Measurements from ENCODE around the gene RFC1.
"Not testable (repeated sequence)": the region's sequence is repeated elsewhere in the genome, so short reads cannot be mapped to it uniquely, and the experiment has no call there.

RFC1 gene

GRCh38 chr4:39365830-39366771 lies at the start of gene RFC1:
Gene RFC1, minus strand, starts transcription at chr4:39366362. Its CDS starts 121 bp downstream, at chr4:39366241.
- peak; percentile 84 for DNase-seq (ENCODE audit: low spot score)

- no peak for DNase-seq (ENCODE audit: low spot score)
These were observed 49.6 kb upstream of the RFC1 start for GRCh38 chr4:39415678-39416283.

GRCh38 chr4:39411561-39411960 lies 45.4 kb upstream of the RFC1 start:
- DNase-seq (ENCODE audit: low spot score) = not testable (repeated sequence)

- DNase-seq (ENCODE audit: low spot score) = no peak
These were observed 44.3 kb upstream of the RFC1 start for GRCh38 chr4:39410415-39410814.

- no peak for DNase-seq (ENCODE audit: low spot score)
These were observed 41.4 kb upstream of the RFC1 start for GRCh38 chr4:39407584-39407885.

GRCh38 chr4:39406763-39407583 lies 40.8 kb upstream of the RFC1 start, which contains the start of gene KLB:
Gene KLB, plus strand, starts transcription at chr4:39406930. Its CDS starts 20 bp downstream, at chr4:39406950.
- DNase-seq (ENCODE audit: low spot score) = no peak

GRCh38 chr4:39401640-39402039 lies 35.5 kb upstream of the RFC1 start:
- not testable (repeated sequence) for DNase-seq (ENCODE audit: low spot score)

- no peak for DNase-seq (ENCODE audit: low spot score)
These were observed 28.5 kb upstream of the RFC1 start for GRCh38 chr4:39394706-39395105.

GRCh38 chr4:39390603-39391002 lies 24.4 kb upstream of the RFC1 start:
- no peak for DNase-seq (ENCODE audit: low spot score)

- no peak for DNase-seq (ENCODE audit: low spot score)
These were observed 18.4 kb upstream of the RFC1 start for GRCh38 chr4:39384563-39384962.

GRCh38 chr4:39383690-39384089 lies 17.5 kb upstream of the RFC1 start:
- no peak for DNase-seq (ENCODE audit: low spot score)

- DNase-seq (ENCODE audit: low spot score) = no peak
These were observed 9.3 kb upstream of the RFC1 start for GRCh38 chr4:39375478-39375877.

- not testable (repeated sequence) for DNase-seq (ENCODE audit: low spot score)
These were observed 5.0 kb upstream of the RFC1 start for GRCh38 chr4:39371209-39371608.

GRCh38 chr4:39369301-39369700 lies 3.1 kb upstream of the RFC1 start:
- no peak for DNase-seq (ENCODE audit: low spot score)

GRCh38 chr4:39367166-39367565 lies 1.0 kb upstream of the RFC1 start:
- no peak for DNase-seq (ENCODE audit: low spot score)

GRCh38 chr4:39365360-39365759 lies 802 bp downstream of the RFC1 start:
- DNase-seq (ENCODE audit: low spot score) = no peak

- no peak for DNase-seq (ENCODE audit: low spot score)
These were observed 2.3 kb downstream of the RFC1 start for GRCh38 chr4:39363773-39364393.

- DNase-seq (ENCODE audit: low spot score) = no peak
These were observed 3.3 kb downstream of the RFC1 start for GRCh38 chr4:39362827-39363226.

GRCh38 chr4:39360611-39361010 lies 5.6 kb downstream of the RFC1 start:
- DNase-seq (ENCODE audit: low spot score) = not testable (repeated sequence)

- DNase-seq (ENCODE audit: low spot score) = no peak
These were observed 9.2 kb downstream of the RFC1 start for GRCh38 chr4:39357002-39357401.

GRCh38 chr4:39354254-39354552 lies 12.0 kb downstream of the RFC1 start:
- DNase-seq (ENCODE audit: low spot score) = no peak

Measured in hematopoietic multipotent progenitor cell treated with erythropoietin and hydrocortisone succinate and interleukin-3 and kit ligand, for 17 days (in vitro differentiated cells).